Stimulated activated CD4-positive, alpha-beta T cell treated with anti-CD3 and anti-CD28 coated beads, TNF-alpha, amount 100 ng/mL, for 48 hours (primary cell): Measurements from ENCODE around the gene PIP5K1A.
"Not testable (repeated sequence)": the region's sequence is repeated elsewhere in the genome, so short reads cannot be mapped to it uniquely, and the experiment has no call there.

Source experiments
- DNase-seq, 3 donors: peaks; one replicate each; pipeline ENCODE4 v3.0.0-alpha.2; 2020; ENCODE audit warnings: low read depth in 3 of 3

PIP5K1A gene

DNA sequence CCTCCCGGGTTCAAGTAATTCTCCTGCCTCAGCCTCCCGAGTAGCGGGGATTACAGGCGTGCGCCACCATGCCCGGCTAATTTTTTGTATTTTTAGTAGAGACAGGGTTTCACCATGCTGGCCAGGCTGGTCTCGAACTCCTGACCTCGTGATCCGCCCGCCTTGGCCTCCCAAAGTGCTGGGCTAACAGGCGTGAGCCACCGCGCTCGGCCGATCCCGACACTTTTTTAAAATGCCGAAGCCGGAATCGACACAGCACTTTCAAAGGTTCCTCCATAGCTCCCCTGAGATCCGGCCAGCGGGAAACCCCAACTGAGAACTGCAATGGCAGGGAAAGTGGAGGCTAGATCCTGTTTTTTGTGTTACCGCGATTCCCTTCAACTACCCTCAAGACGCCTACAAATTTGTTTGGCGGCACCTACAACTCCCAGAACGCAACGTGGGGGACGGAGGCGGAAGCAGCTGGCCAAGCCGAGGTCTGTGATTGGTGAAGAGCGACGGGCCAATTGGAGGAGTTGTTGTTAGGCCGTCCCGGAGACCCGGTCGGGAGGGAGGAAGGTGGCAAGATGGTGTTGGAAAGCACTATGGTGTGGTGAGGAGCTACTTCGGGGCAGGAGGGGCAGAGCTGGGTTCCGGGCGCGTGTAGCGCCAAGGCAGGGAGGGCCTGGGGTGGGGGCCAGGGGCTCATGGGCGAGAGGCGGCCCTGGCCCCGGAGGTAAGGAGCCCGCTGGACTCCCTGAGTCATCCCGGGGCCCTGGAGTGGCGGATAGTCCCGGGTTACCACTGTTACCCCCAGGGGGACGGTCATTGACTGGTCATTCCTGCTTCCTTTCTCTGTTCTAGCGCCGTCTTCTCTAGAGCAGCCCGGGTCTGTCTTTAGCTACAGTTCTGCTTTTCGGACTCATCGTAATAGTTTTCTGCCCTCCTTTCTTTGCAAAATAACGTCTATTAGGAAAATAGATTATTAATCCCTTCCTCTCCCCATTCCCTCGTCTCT, 56.2 kb downstream of the PIP5K1A start, which contains the start of gene PSMD4:
Gene PSMD4, plus strand, starts transcription at position 518 of the 997 bp plus-strand sequence. Its CDS starts 49 bp downstream, at position 567.
- peak; percentile 85 to 88 (median 88) for DNase-seq

DNA sequence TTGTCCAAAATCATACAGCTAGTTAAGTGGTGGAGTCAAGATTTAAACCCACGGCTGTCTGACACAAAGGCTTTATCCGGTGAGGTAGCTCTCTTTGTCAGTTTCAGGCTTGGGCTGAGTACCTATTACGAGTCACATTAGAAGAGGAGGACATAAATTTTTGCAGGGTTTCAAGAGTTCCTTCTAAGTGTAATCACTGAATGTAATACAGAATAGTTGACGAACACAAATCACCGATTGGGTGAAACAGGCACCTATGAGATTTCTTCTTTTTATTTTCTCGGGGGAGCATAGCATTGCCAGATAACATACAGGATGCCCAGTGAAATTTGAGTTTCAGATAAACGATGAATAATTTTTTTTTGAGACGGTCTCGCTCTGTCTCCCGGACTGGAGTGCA, 57.0 kb downstream of the PIP5K1A start:
- no peak for DNase-seq

DNA sequence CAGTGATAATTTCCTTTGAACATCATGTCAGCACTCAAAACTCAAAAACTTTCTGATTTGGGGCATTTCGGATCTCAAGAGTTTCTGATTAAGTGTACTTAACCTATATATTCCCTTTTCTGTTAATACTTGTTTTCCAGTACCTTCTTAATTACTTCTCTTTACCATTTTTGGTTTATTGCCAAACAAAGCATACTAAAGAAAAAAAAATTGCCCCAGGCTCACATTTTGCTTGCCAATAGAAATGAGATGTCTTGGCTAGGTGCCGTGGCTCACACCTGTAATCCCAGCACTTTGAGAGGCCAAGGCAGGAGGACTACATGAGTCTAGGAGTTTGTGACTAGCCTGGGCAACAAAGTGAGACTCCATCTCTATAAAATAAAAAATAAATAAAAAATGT, 61.0 kb downstream of the PIP5K1A start:
- DNase-seq, result no peak

DNA sequence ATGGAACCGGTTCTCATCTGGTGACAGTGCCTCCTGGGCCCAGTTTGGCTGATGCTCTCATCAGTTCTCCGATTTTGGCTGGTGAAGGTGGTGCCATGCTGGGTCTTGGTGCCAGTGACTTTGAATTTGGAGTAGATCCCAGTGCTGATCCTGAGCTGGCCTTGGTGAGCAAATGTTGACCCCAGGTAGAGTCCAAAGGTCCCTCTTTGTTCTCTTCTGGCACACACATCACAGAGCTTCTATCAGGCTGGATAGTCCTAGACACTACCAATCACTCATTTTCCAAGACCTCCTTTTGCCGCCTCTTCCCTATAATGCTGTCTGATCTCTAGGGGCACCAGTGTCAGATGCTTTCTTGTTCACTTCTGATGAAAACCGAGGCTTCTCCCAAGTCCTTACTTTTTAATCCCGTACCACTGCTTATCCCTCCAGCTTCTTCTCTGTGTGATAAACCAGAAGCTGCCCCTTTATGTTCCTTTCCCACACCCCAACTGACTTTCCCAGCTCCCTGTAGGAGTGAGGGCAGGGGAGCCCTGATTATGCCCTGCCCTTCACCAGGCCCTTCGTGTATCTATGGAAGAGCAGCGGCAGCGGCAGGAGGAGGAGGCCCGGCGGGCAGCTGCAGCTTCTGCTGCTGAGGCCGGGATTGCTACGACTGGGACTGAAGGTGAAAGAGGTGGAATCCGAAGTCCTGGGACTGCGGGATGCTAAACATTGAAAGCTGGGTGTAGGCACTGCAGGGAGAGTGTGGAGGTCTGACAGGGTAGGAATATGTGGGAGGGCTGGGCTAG, 67.3 kb downstream of the PIP5K1A start:
- DNase-seq, result no peak

DNA sequence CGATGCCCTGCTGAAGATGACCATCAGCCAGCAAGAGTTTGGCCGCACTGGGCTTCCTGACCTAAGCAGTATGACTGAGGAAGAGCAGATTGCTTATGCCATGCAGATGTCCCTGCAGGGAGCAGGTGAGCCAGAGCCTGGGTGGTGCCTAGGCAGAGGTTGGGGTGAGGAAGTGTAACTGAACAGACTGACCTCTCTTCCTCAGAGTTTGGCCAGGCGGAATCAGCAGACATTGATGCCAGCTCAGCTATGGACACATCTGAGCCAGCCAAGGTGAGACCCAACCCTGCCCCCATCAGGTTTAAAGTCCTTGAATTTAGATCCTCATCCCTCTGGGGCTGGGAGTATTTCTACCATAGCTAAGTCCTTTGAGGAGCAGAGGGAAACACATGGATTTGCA, 68.0 kb downstream of the PIP5K1A start:
- no peak for DNase-seq

DNA sequence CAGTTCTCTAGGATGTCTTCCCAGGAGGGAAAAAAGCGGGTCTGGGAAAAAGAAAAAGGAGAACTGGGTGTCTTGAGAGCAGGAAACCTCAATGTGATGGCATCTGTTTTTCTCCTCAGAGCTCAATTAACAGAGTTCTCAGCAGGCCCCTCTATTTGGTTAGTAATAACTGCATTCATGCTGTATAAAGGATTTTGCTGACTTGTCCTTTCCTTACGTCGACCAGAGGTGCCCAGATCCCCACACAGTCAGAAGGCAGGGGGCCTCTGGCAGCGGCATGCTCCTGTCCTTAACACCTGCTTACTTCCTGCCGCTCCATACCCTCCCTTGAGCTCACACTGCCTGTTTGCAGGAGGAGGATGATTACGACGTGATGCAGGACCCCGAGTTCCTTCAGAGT, 68.5 kb downstream of the PIP5K1A start:
- no peak for DNase-seq

DNA sequence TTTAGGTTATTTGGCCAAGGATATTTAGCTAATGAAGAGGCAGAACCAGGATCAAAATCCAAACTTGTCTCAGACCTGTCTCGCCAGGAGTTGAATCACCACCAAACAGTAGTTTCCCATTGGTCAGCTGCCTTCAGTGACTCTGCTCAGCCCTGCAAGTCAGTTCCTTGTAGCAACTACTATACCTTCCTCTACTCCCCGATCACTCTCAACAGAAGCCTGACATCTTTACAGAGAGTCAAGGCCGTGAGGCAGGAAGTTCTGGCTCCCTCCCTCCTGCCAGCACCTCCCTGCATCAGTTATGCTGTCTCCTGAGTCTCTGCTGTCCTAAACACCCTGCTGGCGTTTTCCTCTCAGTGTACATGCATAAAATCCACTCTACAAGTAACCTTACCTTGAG, 69.4 kb downstream of the PIP5K1A start:
- DNase-seq, result no peak

DNA sequence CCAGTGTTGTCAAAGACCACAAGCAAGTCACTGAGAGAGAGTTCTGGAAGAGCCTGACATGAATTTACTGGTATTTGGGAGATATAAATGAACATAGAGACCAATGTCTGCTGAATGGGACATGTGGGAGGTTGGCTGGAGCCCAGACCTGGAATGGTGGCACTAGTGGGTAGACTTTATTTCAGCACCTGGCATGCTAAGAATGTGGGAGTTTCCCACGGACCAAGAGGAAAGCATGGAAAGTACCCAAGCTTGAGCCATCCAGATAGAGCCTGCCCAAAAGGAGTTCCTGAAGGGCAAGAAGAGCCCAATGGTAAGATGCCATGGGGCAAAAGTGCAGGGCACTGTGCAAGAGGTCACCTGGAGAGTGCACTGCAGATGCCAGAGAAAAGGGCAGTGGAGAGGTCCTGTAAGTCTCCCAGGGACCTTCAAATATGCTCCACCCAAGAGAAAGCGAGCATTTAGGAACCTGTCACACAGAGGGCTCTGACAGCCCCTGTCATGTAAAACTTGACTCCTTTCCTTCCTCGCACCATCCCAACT, 75.6 kb downstream of the PIP5K1A start:
- DNase-seq, result no peak

DNA sequence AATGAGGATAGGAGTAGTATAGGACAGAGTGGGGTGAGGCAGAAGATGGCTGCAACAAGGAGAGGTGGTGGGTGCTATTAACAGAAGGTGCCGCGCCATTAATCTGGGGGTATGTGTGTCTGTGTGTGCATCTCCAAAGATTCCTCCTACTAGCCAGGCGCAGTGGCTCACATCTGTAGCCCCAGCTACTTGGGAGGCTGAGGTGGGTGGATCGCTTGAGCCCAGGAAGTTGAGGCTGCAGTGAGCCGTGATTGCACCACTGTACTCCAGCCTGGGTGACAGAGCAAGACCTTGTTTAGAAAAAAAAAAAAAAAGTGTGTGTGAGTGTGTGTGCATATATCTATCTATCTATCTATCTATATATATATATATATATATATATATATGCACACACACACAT, 77.0 kb downstream of the PIP5K1A start:
- not testable (repeated sequence) for DNase-seq

DNA sequence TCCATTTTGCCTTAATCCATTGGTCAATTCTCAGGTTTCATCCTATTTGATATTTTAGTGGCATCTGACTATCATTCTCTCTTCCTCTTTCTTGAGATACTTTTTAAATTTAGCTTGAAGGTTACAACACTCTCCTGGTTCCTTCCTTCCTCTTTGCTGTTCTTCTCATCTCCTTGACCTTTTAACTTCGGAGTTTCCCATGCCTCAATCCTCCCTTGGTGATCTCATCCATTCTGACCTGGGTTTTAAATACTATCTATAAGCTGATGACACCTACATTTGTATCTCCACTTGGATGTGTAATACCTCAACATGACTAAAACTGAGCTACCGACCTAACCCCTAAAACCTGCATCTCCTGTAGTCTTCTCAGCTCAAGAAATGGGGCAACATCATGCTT, 78.9 kb downstream of the PIP5K1A start:
- no peak for DNase-seq

DNA sequence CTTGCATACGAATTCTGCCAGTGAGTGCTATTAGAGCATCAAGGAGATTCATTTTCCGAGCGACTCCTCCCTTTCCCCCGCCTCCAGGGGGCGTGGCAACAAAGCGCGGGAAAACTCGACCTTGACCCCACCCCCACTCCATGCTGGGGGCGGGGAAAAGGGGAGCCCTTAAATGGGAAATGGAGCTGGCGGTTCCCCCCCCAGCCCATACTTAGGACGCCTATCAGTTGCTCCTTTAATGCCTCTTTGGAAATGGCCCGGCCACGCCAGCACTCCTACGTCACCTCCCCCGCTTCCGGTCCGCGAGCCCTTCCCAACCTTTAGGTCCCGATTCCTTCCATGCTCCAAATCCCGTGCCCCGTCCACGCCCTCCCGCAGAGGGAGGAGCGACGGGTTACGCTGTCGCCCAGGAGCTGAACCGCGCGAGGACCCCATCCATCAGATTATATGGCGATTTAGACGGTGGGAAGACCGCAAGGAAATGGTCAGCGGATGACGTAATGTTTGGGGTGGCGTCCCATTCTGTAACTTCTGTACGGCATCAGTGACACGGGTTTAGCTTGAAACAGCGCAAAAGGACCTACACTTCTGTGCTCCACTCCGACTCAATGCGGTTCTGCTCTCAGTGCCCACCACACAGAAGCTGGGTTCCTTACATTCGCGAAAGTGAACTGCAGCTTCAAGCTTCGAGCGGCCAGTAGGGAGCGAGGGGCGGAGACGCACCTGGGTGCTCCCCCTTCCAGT, 83.0 kb downstream of the PIP5K1A start:
- peak; percentile 93 to 95 (median 94) for DNase-seq

DNA sequence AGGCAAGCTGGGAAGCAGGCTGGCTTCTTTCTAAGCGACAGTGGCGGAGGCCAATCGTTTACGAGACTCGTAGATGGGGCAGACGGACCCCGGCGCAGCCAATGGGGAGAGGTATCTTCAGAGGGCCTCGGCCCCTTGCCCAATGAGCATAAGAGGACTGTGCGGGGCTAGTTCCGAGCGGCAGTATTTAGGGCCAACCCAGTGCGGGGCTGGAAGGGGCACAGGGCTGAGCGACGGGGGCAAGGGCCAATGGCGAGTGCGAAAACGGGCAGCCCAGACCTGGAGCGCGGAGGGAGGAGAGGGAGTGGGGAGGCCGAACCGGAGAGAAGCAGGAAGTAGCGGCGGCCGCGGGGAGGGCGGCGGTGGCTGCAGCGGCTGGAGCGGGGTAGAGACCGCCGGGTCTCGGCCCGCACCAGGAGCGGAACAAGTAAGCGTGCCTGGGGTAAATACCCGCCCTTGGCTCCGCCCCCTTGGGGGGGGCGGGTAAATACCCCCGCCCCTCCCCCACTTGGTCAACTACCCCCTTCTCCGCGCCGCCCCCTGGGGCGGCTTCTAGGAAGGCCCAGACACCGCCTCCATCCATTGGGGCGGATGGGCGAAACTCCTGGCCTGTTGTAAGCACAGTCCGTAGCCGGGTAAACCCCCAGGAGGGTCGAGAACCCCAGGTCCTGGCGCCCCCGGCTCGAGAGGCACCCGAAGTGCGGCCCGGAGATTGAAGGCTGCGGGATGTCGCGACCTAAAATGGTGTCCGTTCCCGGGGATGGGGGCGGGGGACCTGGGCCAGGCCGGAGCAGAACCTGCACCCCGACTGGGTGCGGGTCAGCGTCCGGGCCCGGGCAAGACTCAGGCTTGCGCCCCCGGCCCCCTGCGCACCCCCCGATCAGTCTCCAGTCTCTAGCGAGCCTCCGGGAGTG, 83.9 kb downstream of the PIP5K1A start, which contains the start of gene ZNF687:
Gene ZNF687, plus strand, starts transcription at position 331 of the 914 bp plus-strand sequence. CDS start 3,993 bp downstream, outside the sequence.
- peak; percentile 98 to 99 (median 98) for DNase-seq

DNA sequence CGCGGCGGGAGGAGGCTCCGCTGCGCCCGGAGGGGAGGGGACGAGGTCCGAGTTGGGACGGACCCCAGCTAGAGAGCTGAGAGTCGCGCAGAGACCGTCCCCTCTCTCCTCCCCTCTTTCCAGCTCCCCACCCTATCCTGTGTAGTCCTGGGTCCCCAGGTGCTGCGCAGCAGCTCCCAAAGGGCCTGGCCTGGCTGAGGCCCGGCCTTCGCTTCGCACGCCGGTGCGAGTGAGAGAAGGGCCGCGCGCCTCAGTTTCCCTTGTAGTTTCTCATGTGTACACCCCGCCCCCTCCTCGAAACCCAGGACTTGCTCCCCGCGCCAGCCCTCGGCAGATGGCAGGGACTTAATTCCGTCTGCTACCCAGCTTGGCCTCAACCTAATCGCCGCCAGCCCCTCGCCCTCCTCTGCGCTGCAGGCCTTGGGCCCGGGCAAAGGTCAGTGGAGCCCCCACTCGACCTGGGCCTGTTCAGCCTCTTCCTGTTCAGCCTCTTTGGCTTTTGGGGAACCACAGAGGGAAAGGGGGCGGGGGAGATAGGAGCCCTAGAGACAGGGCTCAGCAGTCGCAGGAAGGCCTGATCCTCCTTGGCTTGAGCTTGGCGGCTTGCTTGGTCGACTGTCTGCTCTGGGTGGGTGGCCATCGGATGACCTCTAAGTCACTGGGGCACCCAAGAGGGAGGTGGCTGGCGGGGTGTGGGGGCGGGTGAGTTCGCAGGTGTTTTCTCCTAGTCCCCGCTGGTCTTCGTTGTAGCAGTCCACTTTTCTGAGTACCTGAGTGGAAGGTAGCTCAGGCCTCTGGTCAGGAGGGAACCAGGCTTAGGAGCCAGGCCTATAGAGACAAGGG, 84.8 kb downstream of the PIP5K1A start:
- no peak for DNase-seq

DNA sequence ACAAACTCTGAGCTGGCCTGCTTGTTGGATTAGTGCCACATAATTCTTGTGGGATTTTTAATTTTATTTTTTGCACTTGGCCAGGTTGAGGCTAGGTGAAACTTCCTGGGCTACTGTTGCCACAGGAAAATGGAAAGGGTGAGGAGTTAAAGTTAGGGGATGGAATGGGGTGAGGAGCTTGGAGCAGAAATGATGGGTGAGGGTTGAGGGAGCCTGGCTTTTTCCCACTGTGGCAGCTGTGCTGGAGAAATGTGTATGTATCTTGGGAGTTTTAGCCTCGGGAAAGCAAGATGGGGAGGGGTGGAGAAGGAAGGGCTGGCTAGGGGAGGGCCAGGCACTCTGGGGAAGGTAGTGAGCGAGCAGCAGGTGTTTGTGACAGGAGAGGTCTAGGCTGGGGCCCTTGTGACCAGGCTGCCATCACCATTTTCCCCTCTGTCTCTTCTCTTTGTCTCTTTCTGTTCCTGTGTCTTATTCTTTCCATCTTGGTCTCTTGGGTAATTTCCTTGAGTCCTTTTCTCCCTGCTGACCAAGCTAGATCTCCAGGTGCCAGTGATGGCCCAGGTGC, 85.7 kb downstream of the PIP5K1A start:
- no peak for DNase-seq

DNA sequence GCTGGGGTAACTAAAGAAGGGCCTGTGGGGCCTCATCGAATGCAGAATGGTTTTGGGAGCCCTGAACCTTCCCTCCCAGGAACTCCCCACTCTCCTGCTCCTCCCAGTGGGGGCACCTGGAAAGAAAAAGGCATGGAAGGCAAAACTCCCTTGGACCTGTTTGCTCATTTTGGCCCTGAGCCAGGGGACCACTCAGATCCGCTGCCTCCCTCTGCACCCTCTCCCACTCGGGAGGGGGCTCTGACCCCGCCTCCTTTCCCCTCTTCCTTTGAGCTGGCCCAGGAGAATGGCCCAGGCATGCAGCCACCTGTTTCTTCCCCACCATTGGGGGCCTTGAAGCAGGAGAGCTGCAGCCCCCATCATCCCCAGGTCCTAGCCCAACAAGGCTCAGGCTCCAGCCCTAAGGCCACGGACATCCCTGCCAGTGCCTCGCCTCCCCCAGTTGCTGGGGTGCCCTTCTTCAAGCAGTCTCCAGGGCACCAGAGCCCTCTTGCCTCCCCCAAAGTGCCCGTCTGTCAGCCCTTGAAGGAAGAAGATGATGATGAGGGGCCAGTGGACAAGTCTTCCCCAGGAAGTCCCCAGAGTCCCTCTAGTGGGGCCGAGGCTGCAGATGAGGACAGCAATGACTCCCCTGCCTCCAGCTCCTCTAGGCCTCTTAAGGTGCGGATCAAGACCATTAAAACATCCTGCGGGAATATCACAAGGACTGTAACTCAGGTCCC, 88.4 kb downstream of the PIP5K1A start:
- DNase-seq, result no peak

DNA sequence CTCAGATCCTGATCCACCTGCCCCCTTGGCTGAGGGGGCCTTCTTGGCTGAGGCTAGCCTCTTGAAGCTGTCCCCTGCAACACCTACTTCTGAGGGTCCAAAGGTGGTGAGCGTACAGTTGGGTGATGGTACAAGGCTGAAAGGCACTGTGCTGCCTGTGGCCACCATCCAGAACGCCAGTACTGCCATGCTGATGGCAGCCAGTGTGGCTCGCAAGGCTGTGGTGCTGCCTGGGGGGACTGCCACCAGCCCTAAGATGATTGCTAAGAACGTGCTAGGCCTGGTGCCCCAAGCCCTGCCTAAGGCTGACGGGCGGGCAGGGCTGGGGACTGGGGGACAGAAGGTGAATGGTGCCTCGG, 89.0 kb downstream of the PIP5K1A start:
- no peak for DNase-seq

DNA sequence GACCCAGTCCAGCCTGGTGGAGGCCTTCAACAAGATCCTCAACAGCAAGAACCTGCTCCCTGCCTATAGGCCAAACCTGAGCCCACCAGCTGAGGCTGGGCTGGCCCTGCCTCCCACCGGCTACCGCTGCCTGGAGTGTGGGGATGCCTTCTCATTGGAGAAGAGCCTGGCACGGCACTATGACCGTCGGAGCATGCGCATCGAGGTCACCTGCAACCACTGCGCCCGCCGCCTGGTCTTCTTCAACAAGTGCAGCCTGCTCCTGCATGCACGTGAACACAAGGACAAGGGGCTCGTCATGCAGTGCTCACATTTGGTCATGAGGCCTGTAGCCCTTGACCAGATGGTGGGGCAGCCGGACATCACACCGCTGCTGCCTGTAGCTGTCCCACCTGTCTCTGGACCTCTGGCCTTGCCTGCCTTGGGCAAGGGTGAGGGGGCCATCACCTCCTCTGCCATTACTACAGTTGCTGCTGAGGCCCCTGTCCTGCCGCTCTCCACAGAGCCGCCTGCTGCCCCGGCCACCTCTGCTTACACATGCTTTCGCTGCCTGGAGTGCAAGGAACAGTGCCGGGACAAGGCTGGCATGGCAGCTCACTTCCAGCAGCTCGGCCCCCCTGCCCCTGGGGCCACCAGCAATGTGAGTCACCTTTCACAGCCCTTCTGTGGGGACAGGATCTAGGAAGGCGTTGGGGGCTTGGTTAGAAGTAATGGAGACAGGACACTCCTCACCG, 89.6 kb downstream of the PIP5K1A start:
- DNase-seq, result no peak

DNA sequence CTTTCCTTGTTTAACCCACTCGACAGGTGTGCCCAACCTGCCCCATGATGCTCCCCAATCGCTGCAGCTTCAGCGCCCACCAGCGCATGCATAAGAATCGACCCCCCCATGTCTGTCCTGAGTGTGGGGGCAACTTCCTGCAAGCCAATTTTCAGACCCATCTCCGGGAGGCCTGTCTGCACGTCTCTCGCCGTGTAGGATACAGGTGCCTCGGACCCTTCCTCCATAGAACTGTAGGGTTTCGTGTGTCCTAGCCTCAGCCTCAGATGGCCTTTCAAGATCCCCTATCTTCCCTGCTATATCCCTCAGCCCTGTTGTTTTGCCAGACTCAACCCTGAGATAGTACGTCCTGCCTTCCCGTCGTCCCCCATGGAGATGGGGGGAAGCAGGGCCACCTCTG, 90.2 kb downstream of the PIP5K1A start:
- DNase-seq, result no peak
